Hematopoietic multipotent progenitor cell treated with erythropoietin and hydrocortisone succinate and interleukin-3 and kit ligand, for 4 days (in vitro differentiated cells): Measurements from ENCODE around the gene SECISBP2.
A peak's percentile ranks its signal among the peaks of the same experiment; 100 is the strongest.

Source experiments
- DNase-seq: peaks from one replicate; pipeline ENCODE4 v3.0.0-alpha.2; 2015

SECISBP2 gene

DNA sequence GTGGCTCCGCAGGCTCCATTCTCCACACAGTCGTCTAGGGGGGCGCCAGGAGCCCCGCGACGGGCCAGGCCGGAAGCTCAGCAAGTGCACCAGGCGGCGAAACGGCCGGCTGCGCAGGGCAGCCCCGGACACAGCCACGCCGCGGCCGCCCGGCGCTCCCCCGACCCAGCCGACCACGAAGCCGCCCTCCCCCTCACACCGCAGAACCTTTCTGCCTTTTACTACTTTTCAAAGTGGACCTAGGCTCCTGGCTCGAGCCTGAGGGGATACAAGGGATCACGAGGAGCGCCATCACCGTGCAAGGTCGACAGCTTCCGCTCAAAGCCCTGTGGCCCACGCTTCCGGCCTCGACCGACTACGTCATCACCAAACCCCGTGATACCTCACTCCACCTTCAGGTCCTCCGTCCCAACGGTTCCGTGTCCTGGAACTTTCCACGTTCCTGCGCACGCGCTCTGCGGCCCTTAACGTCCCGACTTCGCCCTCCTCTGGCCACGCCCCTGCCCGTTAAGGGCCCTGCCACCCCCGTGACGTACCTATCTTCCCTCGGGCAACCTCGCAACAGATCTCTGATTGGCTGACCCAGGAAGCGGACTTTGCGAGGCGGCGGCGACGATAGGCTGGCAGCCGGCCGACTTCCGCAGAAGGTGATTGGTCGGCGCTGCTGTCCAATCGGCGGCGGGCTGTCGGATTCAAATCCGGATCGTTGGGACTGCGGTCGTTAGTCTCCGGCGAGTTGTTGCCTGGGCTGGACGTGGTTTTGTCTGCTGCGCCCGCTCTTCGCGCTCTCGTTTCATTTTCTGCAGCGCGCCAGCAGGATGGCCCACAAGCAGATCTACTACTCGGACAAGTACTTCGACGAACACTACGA lies 7.6 kb upstream of the SECISBP2 start, which contains the start of gene CKS2:
Gene CKS2, plus strand, starts transcription at position 721 of the 871 bp plus-strand sequence. Its CDS starts 98 bp downstream, at position 819.
- peak; percentile 100 for DNase-seq

DNA sequence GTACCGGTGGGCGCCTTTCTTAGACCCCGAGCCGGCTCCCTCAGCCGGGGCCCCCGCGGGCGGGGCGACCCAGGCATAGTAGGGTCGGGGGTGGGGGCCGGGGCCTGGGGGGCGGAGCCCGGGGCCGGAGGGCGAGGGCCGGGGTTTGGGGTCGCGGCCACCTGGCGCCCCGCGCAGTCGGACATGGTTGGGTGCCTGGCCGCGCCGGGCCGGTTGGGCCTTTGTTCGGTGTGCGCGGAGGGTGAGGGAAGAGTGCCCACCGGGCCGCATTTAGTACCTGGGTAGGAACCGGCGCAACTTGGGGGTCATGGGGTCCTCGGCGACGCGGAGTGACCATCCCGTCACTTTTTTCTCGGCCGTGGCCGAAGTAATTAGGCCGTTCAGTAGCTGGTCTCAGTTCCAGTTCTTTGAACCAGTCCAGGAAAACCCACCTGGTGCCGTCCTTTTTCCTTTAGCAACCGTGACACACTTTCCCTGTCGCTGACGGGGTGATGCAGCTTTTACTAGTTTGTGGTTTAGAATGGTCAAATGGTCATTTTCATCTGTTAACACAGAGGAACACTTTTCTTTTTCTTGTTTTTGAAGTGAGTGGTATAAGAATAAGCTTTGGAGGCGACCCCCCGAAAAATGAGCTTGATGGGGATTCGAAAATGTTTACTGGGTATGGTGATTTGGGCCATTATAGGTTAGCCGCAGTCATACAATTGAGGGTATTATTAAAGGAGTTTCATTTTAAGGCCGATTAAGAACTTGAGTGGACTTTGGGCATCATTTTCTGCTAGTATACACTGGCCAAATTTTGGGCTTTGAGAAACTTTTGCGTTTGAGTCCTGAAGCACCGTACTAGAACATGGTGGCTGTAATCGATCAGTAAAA lies 6.7 kb upstream of the SECISBP2 start:
- no peak for DNase-seq

DNA sequence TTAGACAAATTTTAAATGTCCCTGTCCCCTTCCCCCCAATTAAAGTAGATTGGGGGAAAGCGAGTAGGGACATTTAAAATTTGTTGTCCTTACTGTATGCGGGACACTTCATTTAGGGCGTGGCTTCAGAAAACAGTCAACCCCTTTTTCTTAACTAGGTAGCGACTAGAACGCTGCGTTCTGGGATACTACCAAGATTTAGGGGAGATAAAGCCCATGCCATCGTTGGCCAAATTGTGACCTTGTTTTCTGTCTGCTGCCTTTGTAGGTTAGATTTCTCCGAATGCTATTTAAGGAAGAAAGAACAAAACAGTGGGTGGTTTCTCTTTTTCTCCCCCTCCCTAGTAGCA lies 6.1 kb upstream of the SECISBP2 start:
- peak; percentile 80 for DNase-seq

DNA sequence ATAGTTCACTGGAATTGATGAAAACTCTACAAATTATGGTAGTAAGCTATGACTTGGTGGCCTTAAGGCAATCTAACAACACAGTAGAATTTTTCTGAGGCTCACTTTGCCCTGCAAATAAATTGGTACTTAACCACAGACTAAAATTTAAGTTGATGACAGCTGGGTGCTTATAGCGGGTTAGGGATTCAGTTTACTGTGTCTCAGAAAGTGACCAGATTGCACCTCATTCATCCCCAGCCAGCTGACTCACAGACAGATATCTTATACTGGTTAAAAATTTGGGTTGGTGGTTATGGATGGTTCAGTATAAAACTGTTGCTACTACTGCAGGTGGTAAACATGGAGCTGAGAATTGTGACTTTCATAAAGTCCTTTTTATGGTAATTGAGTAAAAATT lies 4.5 kb upstream of the SECISBP2 start:
- DNase-seq: peak; percentile 21

DNA sequence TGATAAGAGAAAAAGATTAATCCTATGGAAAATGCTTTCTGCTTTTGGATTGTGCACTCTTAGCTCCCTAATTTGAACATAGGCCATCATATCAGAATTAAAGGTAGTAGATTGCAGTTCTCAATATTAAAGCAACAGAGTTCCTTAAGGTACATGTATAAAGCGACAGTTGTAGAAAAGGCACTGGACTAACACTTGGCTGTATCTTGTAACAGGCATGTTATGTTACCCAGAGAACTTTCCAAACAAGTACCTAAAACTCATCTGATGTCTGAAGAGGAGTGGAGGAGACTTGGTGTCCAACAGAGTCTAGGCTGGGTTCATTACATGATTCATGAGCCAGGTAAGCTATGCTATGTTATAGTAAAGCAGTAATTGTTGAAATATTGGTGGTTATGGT lies 3.3 kb upstream of the SECISBP2 start:
- no peak for DNase-seq

DNA sequence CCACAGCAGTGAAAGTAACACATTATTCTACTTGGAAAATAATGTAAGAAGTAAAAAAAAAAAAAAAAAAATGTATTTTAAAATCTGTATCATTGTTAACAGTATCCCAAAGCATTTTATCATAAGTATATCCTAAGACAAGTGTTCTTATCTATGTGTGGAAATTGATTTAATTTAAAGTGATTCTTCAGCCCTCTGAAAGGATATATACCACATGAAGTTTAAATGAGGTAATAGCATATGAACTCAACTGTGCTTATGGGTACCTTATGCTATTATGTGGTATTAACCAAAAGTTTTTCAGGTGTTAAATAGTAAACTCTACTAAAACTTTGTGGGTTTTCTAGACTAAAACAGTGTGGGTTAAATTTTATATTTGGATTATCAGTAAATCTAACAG lies 2.8 kb upstream of the SECISBP2 start:
- DNase-seq: no peak

DNA sequence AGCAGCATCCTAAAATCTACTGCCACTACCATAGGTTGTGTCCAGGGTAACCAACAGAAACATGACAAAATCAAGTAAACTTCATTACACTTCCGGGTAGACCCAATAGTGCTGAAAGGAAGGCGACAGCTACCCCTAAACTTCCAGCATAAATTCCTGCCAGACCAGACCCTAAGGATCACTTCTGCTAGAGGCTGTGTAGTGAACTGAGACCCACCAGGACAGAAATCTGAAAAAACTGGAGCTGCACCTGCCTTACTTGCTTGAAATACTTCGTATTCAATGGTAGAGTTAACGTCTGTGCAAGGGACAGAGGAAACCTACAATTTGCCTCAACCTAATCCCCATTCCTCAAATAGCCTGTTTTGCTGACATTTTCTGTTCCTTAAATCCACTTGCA lies 1.0 kb upstream of the SECISBP2 start:
- no peak for DNase-seq

DNA sequence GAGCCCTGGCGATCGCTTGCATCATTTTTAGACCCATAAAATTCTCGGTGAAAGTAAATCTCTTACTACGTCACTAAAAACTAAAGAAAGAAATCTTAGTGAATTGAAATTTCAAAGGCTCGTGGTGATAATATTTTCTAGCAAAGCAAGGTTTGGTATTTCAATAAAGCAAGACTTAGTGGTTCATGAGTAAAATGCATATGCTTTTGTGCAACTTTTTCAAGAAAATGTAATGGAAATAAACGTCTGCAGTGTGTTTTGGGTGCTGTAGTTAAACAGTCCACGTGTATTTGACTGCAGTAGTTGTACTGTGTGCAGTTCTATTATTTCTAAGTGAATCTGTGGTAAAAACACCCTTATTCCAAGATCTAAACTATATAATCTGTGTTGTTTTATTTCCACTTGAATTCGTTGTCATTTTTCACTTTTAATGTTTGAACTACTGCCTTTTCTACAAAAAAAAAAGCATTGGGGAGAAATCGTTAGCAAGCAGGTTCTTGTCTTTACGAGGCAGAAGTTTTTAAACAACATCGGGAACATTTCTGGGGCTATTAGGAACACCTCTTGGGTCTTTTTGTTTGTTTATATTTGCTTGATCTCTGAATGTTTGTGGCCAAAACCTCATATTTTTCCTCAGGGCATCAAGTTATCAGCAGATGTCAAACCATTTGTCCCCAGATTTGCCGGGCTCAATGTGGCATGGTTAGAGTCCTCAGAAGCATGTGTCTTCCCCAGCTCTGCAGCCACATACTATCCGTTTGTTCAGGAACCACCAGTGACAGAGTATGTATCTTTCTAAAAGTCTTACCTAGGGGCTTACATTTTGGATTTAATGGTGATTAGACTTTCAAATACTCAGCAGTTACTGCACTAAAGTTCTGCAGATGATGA lies 960 bp downstream of the SECISBP2 start:
- peak; percentile 55 for DNase-seq

DNA sequence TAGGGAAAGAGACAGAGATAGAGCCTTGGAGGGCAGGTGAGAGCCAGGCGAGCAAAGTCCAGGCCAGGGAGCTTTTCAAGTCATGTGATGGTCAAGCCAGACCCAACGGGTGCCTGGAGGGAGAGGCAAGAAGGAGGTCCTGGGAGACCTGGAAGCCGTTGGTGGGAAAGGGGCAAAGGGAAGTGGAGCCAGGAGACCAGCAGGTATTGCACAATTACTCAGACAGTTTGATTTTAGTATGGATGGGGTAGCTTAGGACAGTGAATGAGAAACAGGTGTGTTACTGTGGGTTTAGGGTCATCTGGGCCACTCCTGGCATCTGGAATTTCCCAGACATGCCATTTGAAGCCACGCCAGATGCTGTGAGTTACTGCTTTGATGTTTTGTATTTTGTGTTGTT lies 5.1 kb downstream of the SECISBP2 start:
- DNase-seq: no peak

DNA sequence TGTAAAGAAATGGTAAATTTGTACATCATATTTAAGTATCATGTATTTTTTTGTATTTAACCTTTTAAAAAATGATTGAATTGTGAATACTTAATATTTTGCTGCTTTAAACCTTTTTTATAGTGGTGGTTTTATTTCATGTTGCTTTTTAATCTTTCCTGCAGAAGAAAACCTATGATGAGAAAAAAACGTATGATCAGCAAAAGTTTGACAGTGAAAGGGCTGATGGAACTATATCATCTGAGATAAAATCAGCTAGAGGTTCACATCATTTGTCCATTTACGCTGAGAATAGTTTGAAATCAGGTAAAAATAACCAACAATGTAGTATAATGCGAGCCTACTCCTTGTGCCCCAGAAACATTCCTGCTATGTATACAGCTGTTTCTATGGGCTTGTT lies 7.4 kb downstream of the SECISBP2 start:
- no peak for DNase-seq

DNA sequence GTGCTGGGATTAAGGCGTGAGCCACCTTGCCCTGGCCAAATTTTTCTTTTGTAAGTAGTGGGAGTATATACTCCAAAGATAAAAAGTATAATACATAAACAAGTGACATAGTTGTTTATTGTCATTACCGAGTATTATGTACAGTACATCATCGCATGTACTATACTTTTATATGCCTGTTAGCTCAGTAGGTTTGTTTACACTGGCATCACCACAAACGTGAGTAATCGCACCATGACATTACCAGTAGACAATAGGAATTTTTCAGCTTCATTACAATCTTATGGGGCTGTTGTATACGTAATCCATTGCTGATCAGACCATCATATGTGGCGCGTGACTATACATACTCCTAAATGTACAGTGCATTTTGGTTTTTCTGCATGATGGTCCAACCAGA lies 9.8 kb downstream of the SECISBP2 start:
- no peak for DNase-seq

DNA sequence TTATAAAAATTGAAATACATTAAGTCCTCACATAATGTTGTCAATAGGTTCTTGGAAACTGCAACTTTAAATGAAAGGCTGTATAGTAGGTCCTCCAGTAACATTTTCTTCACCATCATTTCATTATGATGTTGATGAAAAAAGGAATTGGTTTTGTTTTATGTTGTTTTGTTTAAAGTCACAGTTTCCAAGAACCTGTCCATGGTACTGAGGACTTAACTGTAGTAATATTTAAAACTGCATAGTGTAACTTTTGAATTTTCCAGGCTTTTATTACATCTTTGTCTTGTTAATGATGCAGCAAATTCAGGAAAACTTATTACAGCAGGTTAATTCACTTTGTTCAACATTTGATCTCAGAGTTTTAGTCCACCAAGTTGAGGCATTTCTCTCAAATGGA lies 11.6 kb downstream of the SECISBP2 start:
- DNase-seq: no peak

DNA sequence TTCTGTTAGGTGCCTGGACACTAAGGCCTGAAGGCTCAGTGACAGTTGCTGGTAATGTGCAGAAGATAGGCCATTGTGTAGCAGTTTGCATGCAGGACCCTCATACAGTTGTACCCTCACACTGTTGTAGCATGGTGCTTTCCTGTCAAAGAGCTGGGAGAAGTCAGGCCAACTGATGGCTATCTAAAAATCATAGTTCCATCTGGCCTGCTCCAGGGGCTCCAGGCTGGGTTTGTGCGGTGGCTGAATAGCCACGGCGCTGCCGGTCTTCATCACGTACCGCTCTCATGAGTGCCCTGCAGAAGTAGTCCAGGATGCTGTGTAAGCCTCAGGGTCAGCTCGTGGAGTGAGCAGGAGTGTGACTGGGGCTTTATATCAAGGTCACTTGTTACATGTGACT lies 12.2 kb downstream of the SECISBP2 start:
- DNase-seq: no peak

DNA sequence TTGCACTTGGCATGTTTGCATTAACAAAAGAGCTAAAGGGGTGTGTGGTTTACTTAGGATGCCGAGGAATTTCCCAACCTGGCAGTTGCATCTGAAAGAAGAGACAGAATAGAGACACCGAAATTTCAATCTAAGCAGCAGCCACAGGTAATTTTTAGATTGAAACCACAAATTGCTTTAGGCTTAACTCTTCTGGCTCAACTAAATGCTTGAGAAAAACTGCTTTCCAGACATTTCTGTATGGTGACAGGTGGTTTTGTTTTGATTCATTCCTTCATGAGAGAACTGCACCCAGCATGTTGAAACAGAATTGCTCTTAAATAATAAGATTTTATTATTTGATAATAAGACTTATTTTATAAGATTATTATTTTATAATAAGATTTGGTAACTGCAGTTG lies 21.5 kb downstream of the SECISBP2 start:
- DNase-seq: no peak

DNA sequence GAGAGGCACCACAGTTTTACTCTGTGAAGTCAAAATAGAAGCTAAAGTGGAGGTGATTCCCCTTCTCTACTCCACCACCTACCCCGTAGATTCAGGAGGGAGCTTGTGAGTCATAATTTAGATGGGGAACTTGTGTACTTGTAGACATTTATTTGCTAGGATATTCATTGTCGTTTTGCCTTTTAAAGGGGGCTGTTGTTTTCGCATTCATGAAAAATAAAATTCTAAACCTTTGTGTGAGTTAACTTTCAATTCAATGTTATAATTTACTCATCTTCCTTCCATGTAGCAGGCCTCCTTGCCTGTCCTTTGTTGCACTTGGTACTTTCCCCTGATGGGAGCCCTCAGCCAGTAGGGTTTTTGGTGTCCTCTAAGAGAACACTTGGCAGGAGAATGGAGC lies 22.0 kb downstream of the SECISBP2 start:
- no peak for DNase-seq

DNA sequence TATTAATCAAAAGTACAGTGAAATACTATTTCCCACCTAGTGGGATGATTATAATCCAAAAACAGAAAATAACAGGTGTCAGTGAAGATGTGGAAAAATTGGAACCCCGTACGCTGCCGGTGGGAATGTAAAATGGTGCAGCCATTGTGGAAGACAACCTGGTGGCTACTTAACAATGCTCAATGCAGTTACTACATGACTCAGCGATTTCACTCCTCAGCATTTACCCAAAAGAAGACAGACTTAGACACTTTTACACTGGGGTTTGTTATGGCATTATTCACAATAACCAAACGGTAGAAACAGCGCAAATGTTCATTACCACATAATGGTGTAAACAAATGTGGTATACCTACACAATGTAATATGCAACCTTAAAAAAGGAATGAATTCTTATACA lies 23.9 kb downstream of the SECISBP2 start:
- peak; percentile 50 for DNase-seq

DNA sequence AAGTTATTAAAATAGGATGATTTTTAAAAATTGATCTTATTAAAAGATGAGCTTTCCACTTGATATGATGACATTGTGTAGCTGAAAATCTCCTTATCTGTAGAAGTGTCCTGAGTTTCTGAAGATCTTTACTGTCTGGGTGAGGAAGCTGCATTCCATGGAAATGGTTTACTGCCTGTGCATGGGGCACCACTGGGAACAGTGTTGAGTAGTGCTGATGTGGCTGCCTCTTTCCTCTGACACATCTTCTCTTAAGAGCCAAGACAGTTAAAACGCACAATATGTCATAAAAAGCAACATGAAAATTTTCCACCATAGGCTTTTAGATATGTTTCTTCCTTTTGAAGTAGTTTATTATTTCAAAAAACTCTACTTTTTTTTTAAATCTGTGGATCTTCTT lies 24.6 kb downstream of the SECISBP2 start:
- DNase-seq: no peak

DNA sequence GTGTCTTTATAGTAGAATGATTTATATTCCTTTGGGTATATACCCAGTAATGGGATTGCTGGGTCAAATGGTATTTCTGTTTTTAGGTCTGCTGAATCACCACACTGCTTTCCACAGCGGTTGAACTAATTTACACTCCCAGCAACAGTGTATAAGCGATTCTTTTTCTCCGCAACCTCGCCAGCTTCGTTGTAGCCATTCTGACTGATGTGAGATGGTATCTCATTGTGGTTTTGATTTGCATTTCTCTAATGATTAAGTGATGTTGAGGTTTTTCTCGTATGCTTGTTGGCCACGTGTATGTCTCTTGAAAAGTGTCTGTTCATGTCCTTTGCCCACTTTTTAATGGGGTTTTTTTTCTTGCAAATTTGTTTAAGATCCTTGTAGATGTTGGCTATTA lies 25.5 kb downstream of the SECISBP2 start:
- peak; percentile 33 for DNase-seq

DNA sequence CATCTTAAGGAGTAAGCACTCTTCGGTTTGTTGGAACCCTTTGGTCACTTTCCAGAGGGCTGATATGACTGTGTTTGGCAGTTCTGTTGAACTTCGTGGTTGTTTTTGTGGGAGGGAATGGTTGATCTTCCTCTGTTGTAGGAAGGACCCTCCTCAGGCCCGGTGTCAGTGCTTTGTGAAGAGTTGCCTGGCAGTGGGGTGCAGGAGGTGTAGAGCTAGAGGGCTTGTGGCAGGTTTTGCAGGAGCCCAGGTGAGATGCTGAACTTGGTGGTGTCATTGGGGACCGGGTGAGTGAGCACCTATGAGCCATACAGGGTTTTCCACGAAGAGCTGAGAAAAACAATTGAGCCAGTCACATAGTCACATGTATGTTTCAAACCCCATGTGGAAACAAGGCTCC lies 27.2 kb downstream of the SECISBP2 start:
- DNase-seq: no peak

DNA sequence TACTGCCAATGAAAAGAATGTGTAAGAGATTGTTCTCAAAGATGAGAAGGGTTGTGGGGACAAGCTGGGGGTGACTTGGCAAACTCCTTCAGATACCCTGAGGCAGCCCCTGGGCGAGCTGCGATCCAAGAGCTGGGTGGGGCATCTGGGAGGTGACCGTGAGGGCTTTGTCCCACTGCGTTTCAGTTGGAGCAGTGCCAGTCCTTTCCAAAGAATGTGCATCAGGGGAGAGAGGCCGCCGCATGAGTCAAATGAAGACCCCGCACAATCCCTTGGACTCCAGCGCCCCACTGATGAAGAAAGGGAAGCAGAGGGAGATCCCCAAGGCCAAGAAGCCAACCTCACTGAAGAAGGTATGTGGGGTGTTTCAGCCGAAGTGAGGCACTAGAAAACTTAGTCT lies 28.4 kb downstream of the SECISBP2 start:
- no peak for DNase-seq

DNA sequence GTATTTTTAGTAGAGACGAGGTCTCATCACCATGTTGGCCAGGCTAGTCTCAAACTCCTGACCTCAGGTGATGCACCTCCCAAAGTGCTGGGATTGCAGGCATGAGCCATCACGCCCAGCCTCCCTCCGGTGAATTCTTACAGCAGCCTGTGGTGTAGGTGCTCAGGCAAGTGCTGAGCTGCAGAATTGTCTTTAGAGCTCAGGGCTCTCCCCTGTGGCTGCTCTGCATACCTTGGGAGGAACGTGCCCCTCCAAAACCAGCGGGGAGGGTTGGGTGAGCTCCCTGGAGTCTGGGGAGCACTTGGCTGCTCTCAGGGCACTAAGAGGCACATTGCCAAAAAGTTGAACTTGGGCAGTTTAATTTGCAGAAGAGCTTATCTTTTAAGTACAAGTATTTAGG lies 29.4 kb downstream of the SECISBP2 start:
- DNase-seq: no peak

DNA sequence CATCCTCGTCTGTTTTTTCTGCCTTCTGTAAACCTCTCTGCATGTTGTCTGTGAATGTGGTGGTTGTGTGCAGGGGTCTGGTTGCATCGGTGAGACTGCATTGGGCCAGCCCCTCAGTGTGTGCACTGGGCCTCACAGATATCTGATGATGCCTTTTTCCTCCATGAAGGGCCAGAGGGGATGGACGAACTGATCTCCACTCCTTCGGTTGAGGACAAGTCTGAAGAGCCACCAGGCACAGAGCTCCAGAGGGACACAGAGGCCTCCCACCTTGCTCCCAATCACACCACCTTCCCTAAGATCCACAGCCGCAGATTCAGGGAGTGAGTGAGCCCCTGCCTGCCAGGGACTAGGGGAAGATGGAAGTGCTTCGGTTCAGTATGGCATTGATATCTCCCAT lies 31.3 kb downstream of the SECISBP2 start:
- no peak for DNase-seq

DNA sequence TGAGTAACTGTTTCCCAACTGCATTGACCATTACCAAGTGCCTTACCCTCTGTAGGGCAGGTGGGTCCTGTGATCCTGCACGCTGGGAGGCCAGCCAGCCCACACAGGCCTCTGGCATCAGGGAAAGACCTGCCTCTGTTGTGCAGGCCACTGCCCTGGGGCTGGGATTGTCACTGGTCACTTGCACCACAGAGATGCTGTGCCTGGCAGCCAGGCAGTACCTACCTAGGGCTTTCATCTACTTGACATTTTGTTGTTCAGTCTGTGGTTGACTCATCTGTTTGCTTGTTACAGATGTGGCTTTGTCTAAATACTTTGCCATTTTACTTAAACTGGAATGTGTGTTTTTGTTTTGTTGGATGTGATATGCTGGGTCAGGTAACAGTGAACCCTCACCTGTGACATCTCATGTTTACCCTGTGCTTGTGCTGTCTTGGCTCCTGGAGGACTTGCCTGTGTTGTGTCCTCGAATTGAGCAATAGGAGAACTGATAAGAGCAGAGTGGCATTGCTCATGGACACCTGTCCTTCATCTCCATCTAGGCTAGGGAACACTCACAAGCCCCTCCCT lies 32.8 kb downstream of the SECISBP2 start:
- DNase-seq: no peak
